HG03095 (cell line): Measurements from ENCODE around the gene EDA2R.

Experiments used
- ATAC-seq: cut with Tn5 transposase; IDR thresholded peaks from one replicate; pipeline ENCODE4 v1.9.1; 2021; ENCODE audit warnings: moderate library complexity; ENCODE audit not compliant: unreplicated experiment

Gene EDA2R, protein sequence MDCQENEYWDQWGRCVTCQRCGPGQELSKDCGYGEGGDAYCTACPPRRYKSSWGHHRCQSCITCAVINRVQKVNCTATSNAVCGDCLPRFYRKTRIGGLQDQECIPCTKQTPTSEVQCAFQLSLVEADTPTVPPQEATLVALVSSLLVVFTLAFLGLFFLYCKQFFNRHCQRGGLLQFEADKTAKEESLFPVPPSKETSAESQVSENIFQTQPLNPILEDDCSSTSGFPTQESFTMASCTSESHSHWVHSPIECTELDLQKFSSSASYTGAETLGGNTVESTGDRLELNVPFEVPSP

DNA sequence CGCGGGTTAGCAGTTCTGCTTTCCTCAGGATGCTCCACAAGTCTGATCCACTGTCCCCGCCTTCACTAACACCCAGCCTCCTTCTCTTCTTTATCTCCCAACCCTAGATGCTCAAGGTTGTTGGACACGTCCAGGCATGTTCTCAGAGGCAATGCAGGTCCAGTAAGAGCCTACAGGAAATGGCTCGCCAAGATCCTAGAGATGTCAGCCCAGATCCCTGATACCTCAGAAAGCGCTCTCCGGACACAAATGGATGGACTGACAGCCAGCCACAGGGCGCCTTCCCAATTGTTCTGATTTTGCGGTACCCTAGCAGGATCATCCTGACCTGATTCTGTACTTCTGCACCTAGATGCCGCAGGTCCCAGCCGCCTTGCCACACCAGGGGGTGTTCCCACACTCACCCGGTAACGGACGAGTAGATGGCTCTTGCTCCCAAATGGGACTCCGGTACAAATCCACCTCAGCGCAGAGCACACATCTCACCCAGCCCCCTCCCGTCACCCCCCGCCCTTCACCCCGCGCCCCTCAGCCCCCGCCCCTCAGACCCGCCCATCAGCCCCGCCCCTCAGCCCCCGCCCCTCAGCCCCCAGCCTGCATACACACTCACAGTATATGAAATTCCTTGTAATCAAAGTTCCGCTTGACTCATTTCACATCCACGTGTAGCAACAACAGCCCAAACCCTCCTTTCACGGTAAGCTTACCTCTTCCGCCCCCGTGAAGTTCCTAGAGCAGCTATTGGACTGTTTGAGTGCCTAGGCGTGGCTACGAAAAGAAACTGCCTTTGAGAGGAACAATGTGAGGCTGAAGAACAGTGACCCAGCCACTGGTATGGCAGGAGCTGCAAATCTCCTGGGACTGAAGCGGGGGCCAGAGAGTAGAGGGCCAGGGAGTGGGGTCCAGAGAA is at the start of gene EDA2R:
Gene EDA2R (minus strand): TSS at position 488 of the 910 bp plus-strand sequence. CDS start 23,058 bp downstream, outside the sequence.
- peak; percentile 85 for ATAC-seq

DNA sequence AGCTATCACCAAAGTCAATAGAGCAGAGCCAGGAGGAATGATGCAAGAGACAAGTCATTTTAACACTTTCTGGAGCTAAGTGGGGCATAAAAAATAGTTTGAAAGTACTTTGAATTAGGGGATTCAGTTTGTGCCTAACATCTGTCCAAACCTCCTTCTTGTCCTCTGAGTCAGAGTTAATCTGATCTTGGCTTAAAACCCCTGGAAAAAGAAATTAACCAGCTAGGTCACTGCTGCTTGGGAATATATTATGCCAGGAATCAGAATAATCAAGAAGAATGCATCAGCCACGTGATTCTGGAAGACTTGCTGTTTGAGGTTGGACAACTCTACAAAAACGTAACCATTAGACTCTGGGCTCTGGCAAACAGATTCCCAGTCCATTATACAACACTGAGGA is 45.3 kb upstream of the EDA2R start:
- ATAC-seq, result no peak

DNA sequence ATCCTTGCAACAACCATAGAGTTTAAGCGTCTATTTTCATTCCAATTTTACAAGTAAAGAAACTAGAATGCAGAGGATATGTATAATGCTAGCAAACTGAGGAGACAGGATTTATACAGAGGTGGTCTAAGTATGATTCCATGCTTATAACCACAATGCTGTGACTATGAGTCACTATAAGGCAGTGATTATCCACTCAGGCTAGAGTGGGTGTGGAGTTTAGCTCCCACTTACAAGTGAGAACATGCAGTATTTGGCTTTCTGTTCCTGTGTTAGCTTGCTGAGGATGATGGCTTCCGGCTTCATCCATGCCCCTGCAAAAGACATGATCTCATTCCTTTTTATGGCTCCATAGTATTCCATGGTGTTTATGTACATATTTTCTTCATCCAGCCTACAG is 41.6 kb upstream of the EDA2R start:
- no peak for ATAC-seq

DNA sequence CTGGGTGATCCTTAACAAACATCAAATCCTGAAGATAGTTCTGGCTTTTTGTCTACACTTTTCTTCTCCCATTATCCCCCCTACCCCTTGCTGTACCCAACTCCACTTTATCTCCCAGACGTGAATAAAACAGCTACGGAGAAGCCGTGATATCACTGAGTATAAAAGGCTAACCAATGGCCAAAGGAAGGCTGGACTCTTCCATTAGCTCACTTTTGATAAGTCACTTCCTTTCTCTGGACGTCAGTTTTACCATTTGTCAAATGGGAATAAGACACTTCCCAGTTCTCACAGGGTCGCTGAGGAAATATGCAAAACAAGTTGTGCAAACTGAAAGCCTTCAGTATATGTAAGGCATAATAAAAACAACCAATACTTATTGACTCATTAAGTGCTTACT is 38.6 kb upstream of the EDA2R start:
- ATAC-seq, result no peak

DNA sequence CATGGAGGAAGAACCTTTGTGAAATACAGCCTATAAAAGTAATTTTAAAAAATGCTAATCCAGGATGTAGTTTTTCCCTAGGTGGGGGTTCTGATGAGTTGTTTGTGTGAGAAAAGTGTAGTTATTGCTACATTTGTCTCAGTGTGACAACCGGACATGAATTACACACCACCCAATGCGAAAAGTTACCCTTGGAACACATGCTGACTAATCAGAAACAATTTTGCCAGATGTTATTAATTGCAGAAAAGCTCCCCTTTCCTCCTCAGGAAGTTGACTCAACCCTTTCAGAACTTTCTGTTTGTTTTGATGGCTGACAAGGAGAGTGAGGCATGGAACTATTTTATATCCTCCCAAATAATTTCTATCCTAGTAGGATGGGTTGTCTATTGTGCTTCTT is 38.1 kb upstream of the EDA2R start:
- ATAC-seq, result no peak

DNA sequence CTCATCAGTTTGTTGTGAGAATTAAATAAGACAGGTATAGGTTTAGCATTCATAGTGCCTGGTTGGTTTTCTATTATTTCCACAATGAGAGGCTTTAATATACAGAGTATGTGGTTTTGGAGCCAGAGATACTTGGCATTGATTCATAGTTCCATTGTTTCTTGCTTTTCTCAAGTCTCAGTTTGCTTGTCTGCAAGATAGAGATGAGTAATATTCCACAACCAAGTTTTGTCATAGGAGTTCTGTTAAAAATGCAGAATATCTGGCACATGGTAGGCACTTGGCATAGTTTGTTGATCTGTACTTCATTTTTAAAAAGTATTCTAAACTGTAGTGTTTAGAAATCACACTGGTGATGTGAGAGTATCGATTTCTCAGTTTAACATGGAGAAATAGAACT is 37.5 kb upstream of the EDA2R start:
- no peak for ATAC-seq

DNA sequence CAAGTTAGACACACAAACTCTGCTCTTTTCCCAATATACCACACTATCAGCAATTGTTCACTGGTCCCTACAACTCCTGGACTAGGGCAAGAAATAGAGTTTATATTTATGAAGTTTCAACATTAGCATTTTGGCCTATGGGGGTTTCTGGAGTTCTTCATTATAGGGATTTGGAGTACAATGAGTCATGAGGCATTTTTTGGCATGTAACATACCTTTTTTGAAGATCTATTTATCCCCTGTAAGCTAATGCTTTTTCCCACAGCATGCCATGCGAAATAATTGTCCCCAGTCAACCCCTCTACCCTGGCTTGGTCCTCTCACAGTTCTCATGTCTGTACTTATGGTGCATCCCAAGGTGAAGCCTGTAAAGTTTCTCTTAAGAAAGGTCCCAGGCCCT is 36.7 kb upstream of the EDA2R start:
- no peak for ATAC-seq

DNA sequence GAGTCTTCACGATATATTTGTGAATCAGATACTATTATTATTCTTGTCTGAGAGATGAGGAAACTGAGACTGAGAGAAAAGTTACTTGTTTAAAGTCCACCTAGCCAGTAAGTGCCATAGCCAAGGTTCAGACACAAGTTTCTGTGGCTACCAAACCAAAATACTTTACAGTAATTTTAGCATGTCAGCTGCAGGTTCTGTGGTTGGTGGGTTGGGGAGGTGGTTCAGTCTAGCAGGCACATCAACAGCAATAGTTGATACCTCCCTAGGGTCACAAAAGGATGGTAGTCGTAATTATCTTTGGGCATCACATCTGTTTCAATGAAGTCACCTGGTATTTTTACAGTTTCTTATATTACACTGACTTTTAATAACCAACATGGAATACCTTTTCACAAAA is 35.6 kb upstream of the EDA2R start:
- no peak for ATAC-seq

DNA sequence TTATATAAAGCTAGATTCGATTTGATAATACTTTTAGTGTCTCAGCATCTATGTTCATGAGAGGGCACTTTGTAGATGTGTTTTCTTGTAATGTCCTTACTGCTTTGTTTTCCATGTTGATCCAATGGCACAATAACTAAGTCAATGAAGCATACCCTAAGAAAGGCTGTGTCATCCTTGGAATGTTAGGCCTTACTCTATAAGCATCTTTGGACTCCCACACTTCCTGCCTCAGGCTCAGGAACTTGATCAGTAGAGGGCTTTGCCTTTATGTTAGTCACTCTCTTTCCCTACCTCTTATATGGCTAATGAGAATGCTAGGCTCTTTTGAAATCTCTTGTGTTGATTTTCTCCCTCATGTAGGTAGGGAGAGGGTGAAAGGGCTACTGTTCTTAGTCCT is 33.2 kb upstream of the EDA2R start:
- ATAC-seq, result no peak

DNA sequence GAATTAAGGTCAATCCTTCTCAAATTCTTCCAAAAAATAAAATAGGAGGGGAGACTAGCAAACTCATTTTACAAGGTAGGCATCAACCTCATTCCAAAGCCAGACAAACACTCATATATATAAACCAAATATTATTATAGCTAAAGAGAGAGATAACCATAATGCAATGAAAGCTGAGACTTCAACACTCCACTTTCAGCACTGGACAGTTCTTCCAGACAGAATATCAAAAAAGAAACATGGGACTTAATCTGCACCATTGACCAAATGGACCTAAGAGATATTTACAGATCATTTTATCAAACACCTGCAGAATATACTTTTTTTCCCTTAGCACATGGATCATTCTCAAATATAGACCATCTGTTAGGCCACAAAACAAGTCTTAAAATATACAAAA is 15.5 kb upstream of the EDA2R start:
- ATAC-seq, result no peak

DNA sequence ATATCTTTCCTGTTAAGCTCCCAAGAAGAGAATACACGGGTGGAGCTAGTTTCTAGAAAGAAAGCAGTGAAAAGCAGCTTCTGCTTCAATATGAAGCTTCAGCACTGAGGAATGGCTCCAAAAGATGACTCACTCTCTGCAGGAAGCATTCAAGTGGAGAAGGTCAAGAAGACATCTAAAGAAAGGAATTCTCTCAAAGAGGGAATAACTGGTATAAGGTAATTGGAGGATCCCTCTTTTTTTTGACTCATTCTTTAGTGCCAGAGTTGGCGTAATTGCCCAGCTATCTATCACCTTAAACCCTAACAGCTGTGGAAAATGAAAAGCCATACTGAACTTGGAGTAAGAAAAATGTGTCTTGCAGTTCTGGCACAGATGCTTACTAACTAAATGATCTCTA is 3.5 kb downstream of the EDA2R start:
- ATAC-seq, result no peak

DNA sequence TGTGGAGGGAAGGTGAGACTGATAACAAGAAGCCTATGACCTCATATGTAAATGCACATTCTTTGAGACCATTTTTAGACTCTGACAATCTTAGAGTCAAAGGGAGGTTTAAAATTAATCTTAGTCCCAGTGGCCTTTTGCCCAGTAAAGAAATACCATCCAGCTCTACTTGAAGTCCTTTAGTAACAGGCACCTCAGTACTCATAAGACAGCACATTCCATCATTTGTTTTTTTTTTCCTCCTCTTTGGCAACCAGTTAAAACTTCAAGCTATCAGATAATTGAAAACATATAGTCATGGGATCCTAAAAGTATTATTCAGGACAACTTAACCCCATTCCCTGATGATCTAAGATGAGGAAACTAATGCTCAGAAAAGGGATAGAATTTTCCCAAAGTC is 4.6 kb downstream of the EDA2R start:
- no peak for ATAC-seq

DNA sequence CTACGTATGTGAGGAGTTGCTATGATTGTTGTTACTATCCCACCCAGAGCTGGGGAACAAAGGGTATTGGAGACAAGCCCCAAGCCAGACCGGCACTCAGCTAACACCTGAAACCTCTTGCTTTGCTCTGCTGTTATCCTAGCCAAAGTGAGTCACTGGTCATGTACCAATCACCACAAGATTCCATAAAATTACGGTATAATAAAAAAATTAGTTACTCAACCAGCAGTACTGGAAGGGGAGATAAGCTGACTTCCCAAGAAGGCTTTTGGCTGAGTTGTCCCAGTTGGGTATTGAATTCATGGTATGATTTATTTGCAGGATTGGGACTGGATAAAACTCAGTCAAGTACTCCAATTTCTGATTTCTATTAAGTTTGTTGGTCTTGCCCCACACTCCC is 5.3 kb downstream of the EDA2R start:
- no peak for ATAC-seq

DNA sequence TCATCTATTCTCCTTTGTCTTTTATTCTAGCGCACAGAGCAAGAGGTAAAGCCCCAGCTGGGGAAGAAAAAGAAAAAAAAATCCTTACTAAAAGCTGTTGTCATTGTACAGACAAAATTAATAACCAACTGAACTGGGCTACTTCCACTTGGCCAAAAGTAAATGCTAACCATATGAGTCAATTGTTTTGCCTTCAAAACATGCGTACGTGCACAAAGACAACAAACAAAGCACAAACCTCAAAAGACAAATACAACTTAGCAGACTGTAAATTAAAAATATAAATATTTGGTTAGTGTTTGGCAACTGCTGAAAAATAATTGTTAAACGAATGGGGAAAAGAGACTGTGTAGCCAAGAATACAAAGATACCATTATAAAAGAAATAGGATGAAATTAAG is 5.9 kb downstream of the EDA2R start:
- no peak for ATAC-seq

DNA sequence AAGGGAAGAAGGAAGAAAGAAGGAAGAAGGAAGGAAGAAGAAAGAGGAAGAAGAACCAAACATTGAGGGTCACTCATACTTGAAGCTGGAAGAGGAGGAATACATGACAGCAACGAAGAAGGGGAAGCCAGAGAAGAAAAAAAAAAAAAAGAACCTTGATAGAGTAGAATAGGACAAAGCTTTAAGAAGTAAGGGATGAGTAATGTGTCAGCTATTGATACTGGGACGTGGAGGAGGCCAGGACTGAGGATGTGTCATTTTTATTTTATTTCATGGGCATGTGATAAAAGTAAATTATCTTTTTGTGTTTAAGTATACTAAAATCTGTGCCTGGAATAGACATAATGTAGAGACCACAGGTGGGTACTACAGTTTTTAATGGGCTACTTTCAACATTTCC is 6.4 kb downstream of the EDA2R start:
- no peak for ATAC-seq

DNA sequence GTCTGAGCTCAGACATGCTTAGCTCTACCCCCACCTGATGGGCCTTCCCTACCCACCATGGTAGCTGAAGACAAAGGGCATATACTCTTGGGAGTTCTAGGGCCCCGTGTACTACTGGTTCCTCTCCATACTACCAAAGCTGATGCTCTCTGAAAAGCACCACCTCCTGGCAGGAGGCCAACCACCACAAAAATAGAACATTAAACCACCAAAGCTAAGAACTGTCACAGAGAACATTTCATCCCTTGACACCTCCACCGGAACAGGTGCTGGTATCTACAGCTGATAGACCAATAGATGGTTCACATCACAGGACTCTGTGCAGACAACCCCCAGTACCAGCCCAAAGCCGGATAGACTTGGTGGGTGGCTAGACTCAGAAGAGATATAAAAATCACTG is 13.4 kb downstream of the EDA2R start:
- ATAC-seq, result no peak

DNA sequence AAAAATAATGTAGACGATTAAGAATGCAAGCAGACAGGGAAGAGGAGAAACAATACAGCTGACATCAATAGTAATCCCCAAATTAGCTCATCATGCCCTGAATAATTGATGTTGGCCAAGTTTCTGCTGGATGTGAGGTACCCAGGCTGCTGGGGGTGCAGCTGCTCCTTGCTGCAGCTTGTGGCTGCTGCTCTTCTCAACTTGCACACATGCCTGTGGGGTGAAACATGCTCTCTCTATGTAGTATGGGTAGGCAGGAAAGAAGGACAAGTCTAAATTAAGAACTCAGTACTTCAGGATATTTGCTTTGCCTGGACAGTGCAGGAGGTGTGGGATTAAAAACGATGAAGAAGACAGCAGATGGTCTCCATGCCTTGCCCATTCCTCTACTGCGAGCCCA is 16.7 kb downstream of the EDA2R start:
- ATAC-seq, result no peak

DNA sequence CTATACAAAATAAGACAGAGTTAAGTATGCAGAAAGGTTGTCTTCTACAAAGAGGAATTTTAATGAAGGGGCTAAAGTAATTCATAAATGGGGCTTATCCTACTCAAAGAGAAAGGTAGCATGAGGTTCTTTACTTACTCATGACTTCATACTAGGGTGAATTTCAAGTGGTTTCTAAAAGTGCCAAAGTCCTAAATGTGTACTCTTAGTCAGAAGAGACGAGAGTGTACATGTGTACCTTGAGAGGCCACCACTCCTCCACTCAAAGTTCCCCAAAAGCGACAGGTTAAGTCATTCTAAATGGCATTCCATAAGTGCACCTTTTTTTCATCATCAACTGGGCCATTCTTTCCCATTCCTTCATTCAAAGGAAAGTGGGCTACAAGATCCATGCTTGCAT is 21.9 kb downstream of the EDA2R start:
- ATAC-seq, result no peak

DNA sequence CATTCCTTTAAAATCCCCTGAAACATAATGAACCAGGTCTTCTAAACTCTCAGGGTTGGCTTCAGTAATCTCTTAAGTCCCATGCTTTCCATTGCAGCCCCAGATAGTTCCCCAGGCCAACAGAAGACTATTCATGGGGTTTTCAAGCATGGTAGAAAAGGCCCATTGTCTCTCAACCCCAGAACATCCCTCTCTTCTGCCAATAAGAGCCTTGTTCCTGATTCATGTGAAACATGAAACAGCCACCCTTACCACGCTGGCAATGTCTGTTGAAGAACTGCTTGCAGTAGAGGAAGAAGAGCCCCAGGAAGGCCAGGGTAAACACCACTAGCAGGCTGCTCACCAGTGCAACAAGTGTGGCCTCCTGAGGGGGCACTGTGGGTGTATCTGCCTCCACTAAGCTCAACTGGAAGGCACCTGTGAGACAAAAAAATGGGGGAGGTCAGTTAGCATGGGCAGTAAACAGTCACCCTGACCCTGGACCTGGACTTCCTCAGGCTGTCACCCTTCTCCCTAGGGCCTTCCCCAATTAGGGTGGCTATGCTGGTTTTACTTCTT is 36.4 kb downstream of the EDA2R start:
- ATAC-seq, result no peak

DNA sequence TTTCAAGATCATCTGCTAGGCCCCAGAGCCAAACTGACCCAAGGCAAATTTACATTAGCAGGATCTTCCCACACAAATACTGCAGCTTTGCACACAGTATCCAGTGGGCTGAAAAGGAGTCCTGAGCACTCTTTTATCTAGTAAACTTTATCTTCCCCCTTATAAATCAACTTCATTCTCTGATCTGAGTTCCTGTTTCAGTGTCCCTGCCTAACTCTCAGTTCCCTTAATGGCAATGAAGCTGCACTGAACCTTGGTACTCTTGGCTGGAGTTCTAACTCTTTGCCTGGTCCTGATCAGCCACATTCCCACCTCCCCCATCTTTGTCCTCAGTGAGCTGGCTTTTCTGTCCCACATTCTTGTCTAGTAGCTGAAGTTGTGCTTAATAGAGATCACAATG is 37.4 kb downstream of the EDA2R start:
- ATAC-seq, result no peak

DNA sequence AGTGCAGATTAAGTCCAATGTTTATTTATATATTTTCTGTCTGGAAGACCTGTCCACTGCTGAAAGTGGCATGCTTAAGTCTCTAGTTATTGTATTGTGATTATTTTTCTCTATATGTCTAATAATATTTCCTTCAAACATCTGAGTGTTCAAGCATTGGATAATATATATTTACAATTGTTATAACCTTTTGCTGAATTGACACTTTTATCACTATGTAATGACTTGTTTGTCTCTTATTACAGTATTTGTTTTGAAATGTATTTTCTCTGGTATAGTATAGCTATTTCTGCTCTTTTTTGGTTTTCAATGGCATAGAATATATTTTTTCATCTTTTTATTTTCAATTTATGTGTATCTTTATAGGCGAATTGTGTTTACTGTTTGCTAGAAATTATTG is 59.7 kb downstream of the EDA2R start:
- ATAC-seq, result no peak

DNA sequence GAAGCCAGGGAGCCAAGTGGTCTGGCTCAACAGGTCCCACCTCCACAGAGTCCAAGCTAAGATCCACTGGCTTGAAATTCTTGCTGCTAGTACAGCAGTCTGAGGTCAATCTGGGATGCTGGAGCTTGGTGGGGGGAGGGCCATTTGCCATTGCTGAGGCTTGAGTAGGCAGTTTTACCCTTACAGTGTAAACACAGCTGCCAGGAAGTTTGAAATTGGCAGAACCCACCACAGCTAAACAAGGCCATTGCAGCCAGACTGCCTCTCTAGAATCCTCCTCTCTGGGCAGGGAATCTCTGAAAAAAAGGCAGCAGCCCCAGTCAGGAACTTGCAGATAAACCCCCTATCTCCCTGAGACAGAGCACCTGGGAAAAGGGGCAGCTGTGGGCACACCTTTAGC is 84.9 kb downstream of the EDA2R start:
- no peak for ATAC-seq
